PC-3 (cell line): ENCODE results near the gene BAZ2B. TPM values are rescaled to one million over a fixed set of nuclear protein-coding genes. Genes with fewer than 3 reads are reported as not detected.

Experiments
- ATAC-seq: fragments of 200-7000 bp; cut with Tn5 transposase; 2 replicates; pipeline ENCODE4 v1.9.1; 2020; ENCODE audit warnings: mild to moderate bottlenecking, moderate library complexity
- BruUV-seq: library from RNA; stranded (reverse); fragments of 400-500 nt; replicated peaks from 2 replicates; lab custom pipeline; 2021; lab: Mats Ljungman, UMichigan
- CTCF ChIA-PET: fragments of 300-600 bp; sonication (Branson Sonifier 250); formaldehyde crosslinking; loops from one replicate; lab custom pipeline; 2022; ENCODE audit warnings: antibody characterized with exemption; lab: Charles Lee
- POLR2A ChIA-PET: fragments of 300-600 bp; sonication (Branson Sonifier 250); formaldehyde crosslinking; loops from one replicate; lab custom pipeline; 2022; ENCODE audit warnings: antibody characterized with exemption; ENCODE audit not compliant: unreplicated experiment; lab: Charles Lee
- DNase-seq: peaks from one replicate; pipeline ENCODE4 v3.0.0-alpha.2; 2015
- H2AFZ ChIP-seq: fragments of 300-600 bp; sonication (generic); 2 replicates; pipeline ENCODE4 v1.6.0; 2016; ENCODE audit warnings: antibody characterized with exemption, low read length
- H3F3A ChIP-seq: fragments of 300-600 bp; sonication (generic); one replicate; pipeline ENCODE4 v1.6.0; 2017; ENCODE audit warnings: antibody characterized with exemption, low read length, control low read depth, mild to moderate bottlenecking; ENCODE audit not compliant: unreplicated experiment
- H3K27ac ChIP-seq: fragments of 300-600 bp; sonication (generic); 2 replicates; pipeline ENCODE4 v1.5.1; 2016; ENCODE audit warnings: mild to moderate bottlenecking, low read length
- H3K27me3 ChIP-seq: fragments of 300-600 bp; sonication (generic); 2 replicates; pipeline ENCODE4 v1.6.1; 2016; ENCODE audit warnings: low read length, mixed read lengths
- H3K36me3 ChIP-seq: fragments of 300-600 bp; sonication (generic); 2 replicates; pipeline ENCODE4 v1.6.1; 2016; ENCODE audit warnings: low read depth, mixed run types, low read length, mixed read lengths
- H3K4me1 ChIP-seq: fragments of 300-600 bp; sonication (generic); 2 replicates; pipeline ENCODE4 v1.5.1; 2016; ENCODE audit warnings: low read length; ENCODE audit not compliant: insufficient read depth
- H3K4me2 ChIP-seq: fragments of 300-600 bp; sonication (generic); 2 replicates; pipeline ENCODE4 v1.6.0; 2016; ENCODE audit warnings: low read length
- H3K4me3 ChIP-seq: fragments of 300-600 bp; sonication (generic); 2 replicates; pipeline ENCODE4 v1.5.1; 2016; ENCODE audit warnings: mild to moderate bottlenecking, low read length, mixed read lengths
- H3K79me2 ChIP-seq: fragments of 300-600 bp; sonication (generic); 2 replicates; pipeline ENCODE4 v1.6.1; 2017; ENCODE audit warnings: low read length, mixed read lengths
- H3K9ac ChIP-seq: fragments of 300-600 bp; sonication (generic); 2 replicates; pipeline ENCODE4 v1.6.0; 2016; ENCODE audit warnings: mild to moderate bottlenecking, low read length
- H3K9me2 ChIP-seq: fragments of 300-600 bp; sonication (generic); replicated peaks from 2 replicates; pipeline ENCODE4 v1.6.1; 2016; ENCODE audit warnings: mixed run types, low read length, mixed read lengths
- H3K9me3 ChIP-seq: fragments of 300-600 bp; sonication (generic); 2 replicates; pipeline ENCODE4 v1.6.1; 2016; ENCODE audit warnings: low read length, mixed read lengths
- H4K20me1 ChIP-seq: fragments of 300-600 bp; sonication (generic); 2 replicates; pipeline ENCODE4 v1.6.1; 2016; ENCODE audit warnings: low read length, mixed read lengths
- CTCF ChIP-seq: fragments of 300-600 bp; sonication (generic); conservative IDR thresholded peaks from 2 replicates; pipeline ENCODE4 v1.5.1; 2017; ENCODE audit warnings: antibody characterized with exemption, low read depth, mild to moderate bottlenecking, low read length
- EZH2 ChIP-seq: fragments of 300-600 bp; sonication (generic); IDR thresholded peaks from one replicate; pipeline ENCODE4 v1.6.1; 2017; ENCODE audit warnings: antibody characterized with exemption, mild to moderate bottlenecking, low read length; ENCODE audit not compliant: unreplicated experiment
- EZH2phosphoT487 ChIP-seq: fragments of 300-600 bp; sonication (generic); IDR thresholded peaks from 2 replicates; pipeline ENCODE4 v1.6.1; 2018; ENCODE audit warnings: mild to moderate bottlenecking, antibody characterized with exemption, low read length, borderline replicate concordance
- intact Hi-C: fragments of 100-400 bp; cut with micrococcal nuclease; formaldehyde crosslinking; loops from 2 replicates; pipeline ENCODE4 v1.9.0; 2023
- total RNA-seq: library from RNA; depleted of rRNA; stranded (reverse); fragments of >200 nt; gene quantifications from 2 replicates; pipeline ENCODE4 v1.2.3, GENCODE V29; 2014

Gene BAZ2B
- total RNA-seq, 1 experiment from 2014 or later = 19.6 TPM

- ChIA-PET CTCF (no interaction called here), POLR2A (no interaction called here)
- no peak overlapping the region for H3K4me2 ChIP-seq
- DNase-seq = no peak
- intact Hi-C loops = no loop called here
- H3K79me2 ChIP-seq = no peaks in the 10 kb centered on the region
- H3K9ac ChIP-seq = no peak overlapping the region
- BruUV-seq = no TSS peak
- H3K27me3 ChIP-seq = no peaks in the 10 kb centered on the region
- H3K4me3 ChIP-seq = no peak overlapping the region
- H4K20me1 ChIP-seq = no peaks in the 10 kb centered on the region
- no peaks in the 10 kb centered on the region for H3F3A ChIP-seq
- H3K27ac ChIP-seq = no peak overlapping the region
- no peaks in the 10 kb centered on the region for H3K9me3 ChIP-seq
- no peaks in the 10 kb centered on the region for H3K36me3 ChIP-seq
- no peak for ATAC-seq
- H3K4me1 ChIP-seq = 0 out of 2 replicates have a peak, but pooled peaks cover 4% of the 10 kb centered on the region
- no peaks in the 10 kb centered on the region for H3K9me2 ChIP-seq
- H2AFZ ChIP-seq = no peak overlapping the region
- no peak for TF ChIP-seq CTCF
- no peak for TF ChIP-seq EZH2
- no peak for TF ChIP-seq EZH2phosphoT487
Observed at GRCh38 chr2:159456500-159457426, 159.6 kb downstream of the BAZ2B start.

- intact Hi-C loops = no loop called here
- ATAC-seq = no peak
- DNase-seq = no peak
- Histone ChIP-seq H3K4me3 (no peak overlapping the region), H3K9ac (no peak overlapping the region), H3K27ac (no peak overlapping the region), H4K20me1 (no peaks in the 10 kb centered on the region), H2AFZ (no peak overlapping the region), H3K4me1 (0 out of 2 replicates have a peak, but pooled peaks cover 4% of the 10 kb centered on the region), H3K36me3 (no peaks in the 10 kb centered on the region), H3F3A (no peaks in the 10 kb centered on the region), H3K9me3 (no peaks in the 10 kb centered on the region), H3K4me2 (no peak overlapping the region), H3K9me2 (no peaks in the 10 kb centered on the region), H3K79me2 (no peaks in the 10 kb centered on the region), H3K27me3 (no peaks in the 10 kb centered on the region)
- TF ChIP-seq EZH2phosphoT487 (no peak), CTCF (no peak), EZH2 (no peak)
- POLR2A ChIA-PET = no interaction called here
- CTCF ChIA-PET = no interaction called here
- no TSS peak for BruUV-seq
Observed at GRCh38 chr2:159455330-159455918, 160.9 kb downstream of the BAZ2B start.

- BruUV-seq = no TSS peak
- Histone ChIP-seq H3K9ac (no peak overlapping the region), H3K27me3 (no peaks in the 10 kb centered on the region), H3K9me3 (no peaks in the 10 kb centered on the region), H3K27ac (no peak overlapping the region), H3K4me3 (no peak overlapping the region), H3K79me2 (no peaks in the 10 kb centered on the region), H3K36me3 (no peaks in the 10 kb centered on the region), H3K4me2 (no peak overlapping the region), H4K20me1 (no peaks in the 10 kb centered on the region), H3F3A (no peaks in the 10 kb centered on the region), H3K4me1 (0 out of 2 replicates have a peak, but pooled peaks cover 4% of the 10 kb centered on the region), H3K9me2 (no peaks in the 10 kb centered on the region), H2AFZ (no peak overlapping the region)
- peak; percentile 86 for ATAC-seq
- CTCF ChIA-PET = no interaction called here
- intact Hi-C loops = no loop called here
- POLR2A ChIA-PET = no interaction called here
- DNase-seq = peak; percentile 57
- TF ChIP-seq CTCF (no peak), EZH2phosphoT487 (no peak), EZH2 (no peak)
Observed at GRCh38 chr2:159454185-159454584, 162.2 kb downstream of the BAZ2B start.
